Putamen (tissue), 1 donor: ENCODE measurements around the gene SF3B5.
"Not testable (repeated sequence)": the region's sequence is repeated elsewhere in the genome, so short reads cannot be mapped to it uniquely, and the experiment has no call there.

Source experiments
- DNase-seq: peaks from one replicate; pipeline ENCODE4 v3.0.0-alpha.2; 2016; ENCODE audit warnings: low spot score

The SF3B5 gene

DNA sequence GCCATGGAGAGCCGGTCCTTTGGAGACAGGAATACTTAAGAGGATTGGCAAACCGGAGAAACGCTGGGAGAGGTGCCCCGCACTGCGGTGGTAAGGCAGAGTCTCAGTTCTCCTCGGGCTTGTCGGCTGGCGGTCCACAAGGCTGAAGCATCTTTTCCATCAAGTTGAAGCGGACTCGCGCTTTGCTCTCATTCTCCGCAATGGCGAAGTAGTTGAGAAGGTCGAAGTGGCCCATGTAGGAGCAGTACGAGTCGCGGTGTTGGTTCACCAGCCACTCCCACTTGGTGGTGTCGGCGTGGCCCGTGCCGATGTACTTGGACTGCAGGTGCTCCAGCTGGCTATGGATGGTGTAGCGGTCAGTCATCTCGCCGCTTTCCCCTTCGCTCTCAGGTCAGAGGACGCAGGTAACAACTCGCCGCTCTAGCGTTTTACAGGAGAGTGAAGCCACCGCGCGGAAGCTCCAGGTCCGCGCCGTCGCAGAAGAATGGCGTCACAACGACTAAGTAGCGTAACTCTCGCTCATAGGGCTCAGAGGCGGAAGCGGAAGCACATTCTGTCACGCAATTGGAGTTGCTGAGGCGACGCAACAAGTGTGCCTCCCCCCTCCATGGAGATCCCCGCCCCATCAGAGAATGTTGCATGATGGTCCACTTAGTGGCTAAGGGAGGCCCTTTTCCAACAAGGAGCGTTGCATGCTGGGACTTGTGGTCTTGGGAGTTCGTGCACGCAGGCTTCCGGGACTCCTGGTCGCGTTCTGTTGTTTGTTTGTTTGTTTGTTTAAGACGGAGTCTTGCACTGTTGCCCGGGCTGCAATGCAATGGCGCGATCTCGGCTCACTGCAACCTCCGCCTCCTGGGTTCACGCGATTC, at the start of gene SF3B5:
Gene SF3B5, minus strand, starts transcription at position 440 of the 869 bp plus-strand sequence. Its CDS starts 76 bp downstream, at position 364.
- DNase-seq = peak; percentile 100

DNA sequence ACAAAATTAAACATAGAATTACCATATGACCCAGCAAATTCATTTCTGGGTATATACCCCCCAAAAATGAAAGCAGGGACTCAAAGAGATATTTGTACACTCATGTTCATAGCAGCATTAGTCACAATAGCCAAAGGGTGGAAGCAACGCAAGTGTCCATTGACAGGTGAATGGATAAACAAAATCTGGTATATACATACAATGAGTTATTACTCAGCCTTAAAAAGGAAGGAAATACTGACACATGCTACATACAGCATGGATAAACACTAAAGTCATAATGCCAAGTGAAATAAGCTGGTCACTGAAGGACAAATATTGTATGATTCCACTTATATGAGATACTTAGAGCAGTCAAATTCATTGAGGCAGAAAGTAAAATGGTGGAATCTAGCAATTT, 49.6 kb upstream of the SF3B5 start:
- no peak for DNase-seq

DNA sequence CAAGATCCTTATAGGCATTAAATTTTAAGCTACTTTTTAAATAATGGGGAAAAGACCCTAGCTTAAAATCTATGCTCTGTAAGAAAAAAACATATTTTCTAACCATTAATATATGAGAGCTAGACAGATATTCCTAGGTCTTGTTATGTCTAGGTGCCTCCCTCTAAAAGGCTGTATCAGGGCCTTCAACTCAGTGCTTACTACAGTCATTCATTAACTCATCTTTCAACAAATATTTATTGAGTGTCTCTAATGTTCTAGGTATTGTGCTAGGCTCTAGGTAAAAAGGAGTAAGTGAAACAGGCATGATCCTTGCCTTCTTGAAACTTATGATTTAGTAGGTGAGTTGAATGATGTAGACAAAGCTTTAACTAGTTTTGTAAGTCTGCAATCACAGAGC, 48.5 kb upstream of the SF3B5 start:
- DNase-seq = no peak

DNA sequence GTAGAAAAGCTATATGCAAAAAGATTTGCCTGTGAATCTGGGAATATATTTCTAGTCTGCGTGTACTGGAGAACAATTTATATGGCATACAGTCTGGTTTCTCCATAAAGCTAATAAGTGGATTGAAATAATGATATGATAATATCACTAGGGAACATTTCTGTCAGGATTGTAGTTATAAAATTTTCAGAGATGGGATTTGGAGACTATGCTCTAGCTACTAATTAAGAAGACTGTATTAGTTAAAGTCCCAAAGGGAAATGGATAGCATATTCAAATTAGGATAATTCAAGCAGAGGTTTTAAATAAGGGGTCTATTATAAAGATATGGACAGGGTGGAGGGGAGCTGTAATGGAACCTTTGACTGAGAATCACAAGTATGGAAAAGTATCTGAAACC, 47.7 kb upstream of the SF3B5 start:
- no peak for DNase-seq

GRCh38 chr6:144141470-144141869, 46.1 kb upstream of the SF3B5 start:
- DNase-seq = no peak

DNA sequence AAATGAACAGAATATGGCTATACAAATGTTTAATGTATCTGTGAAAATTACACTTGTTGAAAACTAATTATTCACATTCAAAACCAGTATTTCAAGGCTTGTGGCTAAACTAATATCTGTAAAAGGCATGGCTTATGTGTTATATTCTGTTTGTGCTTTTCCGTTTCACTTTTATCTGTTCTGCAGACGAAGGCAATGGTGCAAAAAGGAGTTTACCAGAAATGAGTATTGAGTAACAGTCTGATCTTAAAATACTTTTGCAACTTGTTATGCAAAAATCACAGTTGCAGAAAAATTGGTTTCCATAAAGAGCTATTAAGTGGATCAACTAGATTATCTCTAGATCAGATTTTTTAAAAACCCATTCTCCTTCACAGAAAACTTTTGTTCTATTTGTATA, 45.5 kb upstream of the SF3B5 start:
- DNase-seq = no peak

DNA sequence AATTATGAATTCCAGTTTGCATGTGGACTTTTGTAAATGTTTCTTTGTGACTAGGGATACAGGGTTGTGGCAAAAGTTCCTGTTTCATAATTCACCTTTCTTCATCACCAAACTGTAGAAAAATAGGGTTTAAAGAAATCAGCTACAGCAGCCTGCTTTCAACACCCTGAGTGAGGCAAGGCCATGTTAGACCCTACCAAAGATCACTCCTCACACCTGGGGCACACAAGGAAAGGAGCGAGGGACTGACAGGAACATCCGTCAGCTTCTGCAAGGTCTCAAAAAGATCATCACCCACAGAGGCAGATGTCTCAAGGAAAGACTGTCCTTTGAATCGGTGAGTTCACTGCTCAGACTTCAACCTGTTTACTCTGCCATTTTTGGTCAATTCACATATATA, 44.4 kb upstream of the SF3B5 start:
- no peak for DNase-seq

GRCh38 chr6:144138542-144138941, 43.2 kb upstream of the SF3B5 start:
- DNase-seq = no peak

DNA sequence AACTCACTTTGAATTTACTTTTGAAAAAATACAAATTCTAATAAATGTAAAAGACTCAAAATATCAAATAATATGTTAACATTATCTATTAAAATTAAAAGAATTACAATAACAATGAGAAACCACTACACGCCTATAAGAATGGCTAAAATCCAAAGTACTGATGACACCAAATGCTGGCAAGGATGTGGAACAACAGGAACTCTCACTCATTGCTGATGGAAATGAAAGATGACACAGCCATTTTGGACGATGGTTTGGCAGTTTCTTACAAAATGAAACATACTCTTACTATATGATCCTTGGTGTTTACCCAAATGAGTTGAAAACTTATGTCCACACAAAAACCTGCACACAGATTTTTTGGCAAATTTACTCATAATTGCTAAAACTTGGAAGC, 39.4 kb upstream of the SF3B5 start:
- no peak for DNase-seq

- DNase-seq = no peak
Measured at GRCh38 chr6:144134176-144134575, 38.8 kb upstream of the SF3B5 start.

GRCh38 chr6:144133225-144133821, 38.0 kb upstream of the SF3B5 start:
- no peak for DNase-seq

GRCh38 chr6:144132167-144132690, 36.9 kb upstream of the SF3B5 start:
- DNase-seq = not testable (repeated sequence)

GRCh38 chr6:144131248-144131709, 35.9 kb upstream of the SF3B5 start:
- no peak for DNase-seq

GRCh38 chr6:144129469-144129868, 34.1 kb upstream of the SF3B5 start:
- no peak for DNase-seq

DNA sequence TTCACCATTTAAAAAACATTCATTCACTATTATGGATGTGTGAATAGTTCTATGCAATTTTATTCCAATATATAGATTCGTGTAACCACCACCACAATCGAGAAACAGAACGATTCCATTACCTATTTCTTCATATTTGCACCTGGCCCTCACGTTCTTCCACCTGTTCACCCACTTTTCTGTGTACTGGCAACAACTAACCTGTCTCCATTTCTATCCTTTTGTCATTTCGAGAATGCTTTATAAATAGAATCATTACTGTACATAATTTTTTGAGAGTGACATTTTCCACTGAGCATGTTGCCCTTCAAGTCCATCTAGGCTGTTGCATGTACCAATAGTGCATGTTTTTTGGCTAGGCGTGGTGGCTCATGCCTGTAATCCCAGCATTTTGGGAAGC, 31.7 kb upstream of the SF3B5 start:
- no peak for DNase-seq

DNA sequence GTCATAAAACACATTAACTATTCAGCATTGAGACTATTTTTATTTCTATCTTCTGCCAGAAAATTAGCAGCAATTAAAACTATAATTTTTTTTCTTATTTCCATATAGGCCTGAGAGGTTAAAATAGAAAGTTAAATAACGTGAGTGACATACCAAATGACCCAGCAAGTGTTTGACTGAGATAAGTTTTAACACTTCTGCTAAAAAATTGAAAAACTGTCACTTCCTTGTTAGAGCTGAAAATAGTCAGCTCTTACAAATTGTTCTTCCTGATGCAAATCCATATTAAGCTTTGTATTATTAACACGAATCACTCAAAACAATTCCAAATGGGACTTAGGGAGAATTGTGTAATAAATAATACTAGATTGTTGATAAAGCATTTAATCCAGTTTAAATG, 28.5 kb upstream of the SF3B5 start:
- no peak for DNase-seq

DNA sequence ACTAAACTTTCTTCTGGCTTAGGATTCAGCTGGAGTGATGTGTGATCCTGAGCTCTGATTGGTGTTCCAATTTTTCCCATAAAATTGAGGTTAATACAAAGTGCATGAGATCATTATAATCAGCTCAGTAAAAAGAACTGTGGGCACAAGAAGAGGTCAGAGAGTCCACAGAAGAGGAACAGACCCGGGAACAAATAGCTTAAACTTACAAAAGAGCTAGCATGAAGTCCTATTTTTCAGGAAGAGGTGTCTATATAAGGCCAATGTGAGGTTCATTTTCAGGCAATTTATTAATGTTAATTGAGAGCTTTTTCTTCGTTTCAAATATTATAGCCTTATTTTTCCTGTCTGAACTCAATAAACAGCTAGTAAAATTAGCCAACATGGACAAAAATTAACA, 28.0 kb upstream of the SF3B5 start:
- DNase-seq = no peak

DNA sequence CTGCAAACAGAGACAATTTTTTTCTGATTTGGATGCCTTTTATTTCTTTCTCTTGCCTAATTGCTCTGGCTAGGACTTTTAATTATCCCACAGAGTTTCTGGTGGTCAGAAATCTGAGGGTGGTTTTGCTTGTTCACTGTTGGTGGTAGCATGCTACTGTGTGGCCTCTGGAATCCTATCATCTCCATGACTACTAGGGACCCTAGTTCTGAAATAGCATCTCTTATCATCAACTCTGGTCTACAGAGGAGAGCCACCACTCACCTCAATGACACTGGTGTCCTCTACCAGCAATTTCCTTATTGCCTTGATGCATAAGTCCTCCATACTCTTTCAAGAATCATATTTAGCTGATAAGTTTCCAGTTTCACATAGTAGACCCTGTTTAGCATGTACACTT, 27.5 kb upstream of the SF3B5 start:
- no peak for DNase-seq

- DNase-seq = no peak
Measured at GRCh38 chr6:144119376-144119775, 24.0 kb upstream of the SF3B5 start.

DNA sequence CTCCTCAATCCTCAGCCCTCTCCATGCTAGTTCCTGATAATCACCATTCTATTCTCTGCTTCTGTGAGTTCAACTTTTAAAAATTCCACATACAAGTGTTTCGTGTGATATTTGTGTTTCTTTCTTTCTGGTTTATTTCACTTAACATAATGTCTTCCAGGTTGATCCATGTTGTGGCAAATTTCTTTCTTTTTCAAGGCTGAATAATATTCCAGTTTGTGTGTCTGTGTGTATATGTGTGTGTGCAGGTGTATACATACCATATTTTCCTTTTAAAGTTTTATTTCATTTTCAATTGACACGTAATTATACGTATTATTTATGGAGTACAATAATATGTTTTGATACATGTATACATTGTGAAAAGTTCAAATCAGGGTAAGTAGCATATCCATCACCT, 19.8 kb upstream of the SF3B5 start:
- DNase-seq = no peak

DNA sequence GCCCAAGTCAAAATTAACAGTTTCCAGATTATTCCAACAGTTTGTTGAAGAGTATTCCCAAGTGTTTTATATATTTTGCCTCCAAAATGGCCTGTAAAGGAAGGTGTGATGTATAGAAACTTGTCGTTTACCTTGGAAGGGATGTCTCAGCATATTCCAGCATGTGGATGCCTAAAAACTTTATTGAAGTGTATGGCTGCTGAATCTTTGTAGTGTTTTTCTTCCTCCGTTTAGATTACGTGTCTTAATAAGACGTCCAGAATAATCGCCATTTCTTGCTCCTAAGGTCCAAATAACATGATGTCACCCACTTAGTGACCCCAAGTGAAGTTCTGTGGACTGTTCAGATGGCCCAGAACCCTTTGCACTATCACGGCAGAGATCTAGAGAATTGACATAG, 18.0 kb upstream of the SF3B5 start:
- DNase-seq = no peak

DNA sequence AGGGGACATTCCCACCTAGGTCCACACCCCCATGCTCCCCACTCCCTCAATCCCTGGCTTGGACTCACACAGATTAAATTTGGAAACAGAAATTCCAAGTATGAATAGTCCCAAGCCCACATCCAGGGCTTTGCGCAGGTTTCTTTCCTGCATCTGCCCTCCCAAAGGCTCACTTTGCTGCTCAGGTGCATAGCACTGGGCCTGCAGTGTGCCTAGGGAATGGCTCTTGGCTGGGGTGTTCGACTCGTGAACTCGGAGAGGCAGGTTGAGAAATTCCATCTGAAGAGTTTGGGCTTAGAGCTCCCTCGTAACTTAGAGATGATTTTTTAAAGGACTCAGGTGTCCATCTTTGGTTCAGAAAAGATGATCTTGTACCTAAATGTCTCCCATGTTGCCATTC, 14.8 kb upstream of the SF3B5 start:
- DNase-seq = no peak

GRCh38 chr6:144106206-144106605, 10.8 kb upstream of the SF3B5 start:
- DNase-seq = no peak
